ENCODE data around the gene SYP. TPM values are rescaled to one million over a fixed set of nuclear protein-coding genes. Genes with fewer than 3 reads are reported as not detected.

SYP gene
- total RNA-seq, 1 experiment from 2014 or later, result 0.63 TPM

GRCh38 chrX:49204017-49204416, 4.0 kb upstream of the SYP start:
- no peak overlapping the region for H3K4me3 ChIP-seq
- H3K36me3 ChIP-seq, result no peaks in the 10 kb centered on the region
- H3K9me3 ChIP-seq, result no peaks in the 10 kb centered on the region
- DNase-seq, result no peak
- H3K27me3 ChIP-seq, result no peaks in the 10 kb centered on the region

- Histone ChIP-seq H3K36me3 (no peaks in the 10 kb centered on the region), H3K27me3 (no peaks in the 10 kb centered on the region), H3K4me3 (no peak overlapping the region), H3K9me3 (no peaks in the 10 kb centered on the region)
- no peak for DNase-seq
Observed at GRCh38 chrX:49203536-49203935, 3.5 kb upstream of the SYP start.

GRCh38 chrX:49202022-49202421, 2.0 kb upstream of the SYP start:
- Histone ChIP-seq H3K9me3 (no peaks in the 10 kb centered on the region), H3K27me3 (no peaks in the 10 kb centered on the region), H3K4me3 (no peak overlapping the region), H3K36me3 (no peaks in the 10 kb centered on the region)
- no peak for DNase-seq

GRCh38 chrX:49199315-49199595, 738 bp downstream of the SYP start:
- no peaks in the 10 kb centered on the region for H3K27me3 ChIP-seq
- H3K4me3 ChIP-seq, result no peak overlapping the region
- DNase-seq, result no peak
- H3K9me3 ChIP-seq, result no peaks in the 10 kb centered on the region
- H3K36me3 ChIP-seq, result no peaks in the 10 kb centered on the region

- Histone ChIP-seq H3K9me3 (no peaks in the 10 kb centered on the region), H3K36me3 (no peaks in the 10 kb centered on the region), H3K27me3 (no peaks in the 10 kb centered on the region), H3K4me3 (no peak overlapping the region)
- no peak for DNase-seq
Observed at GRCh38 chrX:49198540-49199314, 1.3 kb downstream of the SYP start.

GRCh38 chrX:49197543-49198087, 2.4 kb downstream of the SYP start:
- Histone ChIP-seq H3K27me3 (no peaks in the 10 kb centered on the region), H3K9me3 (no peaks in the 10 kb centered on the region), H3K36me3 (no peaks in the 10 kb centered on the region), H3K4me3 (no peak overlapping the region)
- DNase-seq, result no peak

GRCh38 chrX:49193542-49193964, 6.4 kb downstream of the SYP start:
- no peak for DNase-seq
- Histone ChIP-seq H3K27me3 (no peaks in the 10 kb centered on the region), H3K4me3 (no peak overlapping the region), H3K9me3 (no peaks in the 10 kb centered on the region), H3K36me3 (no peaks in the 10 kb centered on the region)

- Histone ChIP-seq H3K27me3 (no peaks in the 10 kb centered on the region), H3K36me3 (no peaks in the 10 kb centered on the region), H3K9me3 (no peaks in the 10 kb centered on the region), H3K4me3 (no peak overlapping the region)
- no peak for DNase-seq
Observed at GRCh38 chrX:49192722-49193328, 7.2 kb downstream of the SYP start.

GRCh38 chrX:49191574-49192011, 8.4 kb downstream of the SYP start:
- H3K27me3 ChIP-seq, result no peaks in the 10 kb centered on the region
- DNase-seq, result no peak
- no peaks in the 10 kb centered on the region for H3K9me3 ChIP-seq
- peak overlapping the region; percentile 76 for H3K4me3 ChIP-seq
- no peaks in the 10 kb centered on the region for H3K36me3 ChIP-seq

- peak; percentile 94 for DNase-seq
Observed at GRCh38 chrX:49190821-49191573, 9.0 kb downstream of the SYP start.

GRCh38 chrX:49189606-49190005, 10.4 kb downstream of the SYP start:
- no peaks in the 10 kb centered on the region for H3K36me3 ChIP-seq
- DNase-seq, result no peak
- H3K4me3 ChIP-seq, result peak overlapping the region; percentile 64; the same call in 1 of the 2 replicates
- no peaks in the 10 kb centered on the region for H3K27me3 ChIP-seq
- H3K9me3 ChIP-seq, result no peaks in the 10 kb centered on the region

More at GRCh38 chrX:49190821-49191573, 9.0 kb downstream of the SYP start:
- H3K27me3 ChIP-seq, result no peaks in the 10 kb centered on the region
- peak overlapping the region; percentile 76 for H3K4me3 ChIP-seq
- no peaks in the 10 kb centered on the region for H3K36me3 ChIP-seq
- H3K9me3 ChIP-seq, result no peaks in the 10 kb centered on the region

- no peak for DNase-seq
- no peaks in the 10 kb centered on the region for H3K27me3 ChIP-seq
Observed at GRCh38 chrX:49188468-49189076, 11.4 kb downstream of the SYP start.

GRCh38 chrX:49187526-49187925, 12.5 kb downstream of the SYP start:
- no peak for DNase-seq
- no peaks in the 10 kb centered on the region for H3K27me3 ChIP-seq
- H3K9me3 ChIP-seq, result no peaks in the 10 kb centered on the region
- H3K4me3 ChIP-seq, result no peak overlapping the region
- H3K36me3 ChIP-seq, result peaks cover 2% of the 10 kb centered on the region; the same call in 1 of the 2 replicates

More at GRCh38 chrX:49188468-49189076, 11.4 kb downstream of the SYP start:
- peaks cover 2% of the 10 kb centered on the region; the same call in 1 of the 2 replicates for H3K36me3 ChIP-seq
- H3K9me3 ChIP-seq, result no peaks in the 10 kb centered on the region
- no peak overlapping the region for H3K4me3 ChIP-seq

GRCh38 chrX:49187028-49187394, 13.0 kb downstream of the SYP start:
- Histone ChIP-seq H3K36me3 (peaks cover 2% of the 10 kb centered on the region; the same call in 1 of the 2 replicates), H3K9me3 (no peaks in the 10 kb centered on the region), H3K4me3 (no peak overlapping the region), H3K27me3 (no peaks in the 10 kb centered on the region)
- DNase-seq, result no peak

- Histone ChIP-seq H3K9me3 (no peaks in the 10 kb centered on the region), H3K4me3 (peak within 1 kb of the TSS; percentile 59), H3K36me3 (peaks cover 2% of the 10 kb centered on the region; the same call in 1 of the 2 replicates), H3K27me3 (no peaks in the 10 kb centered on the region)
- DNase-seq, result peak; percentile 82
Observed at GRCh38 chrX:49186125-49187027, 13.6 kb downstream of the SYP start, which contains the start of gene PRICKLE3. TSS of gene PRICKLE3 (minus strand) at chrX:49186373. CDS start at chrX:49186297, 76 bp downstream.
